HL-60 (cell line): ENCODE measurements around the gene GHITM.

ENCODE experiments used
- DNase-seq, 2 experiments: peaks; one replicate each; pipeline ENCODE4 v3.0.0-alpha.2; 2010 to 2020; ENCODE audit warnings: low read depth in 1 of 2, low spot score in 1 of 2
- H3K27ac ChIP-seq: fragments of 250-450 bp; sonication (Bioruptor Pico); replicated peaks from 2 replicates; pipeline ENCODE4 v1.5.1; 2020; ENCODE audit warnings: mild to moderate bottlenecking, moderate library complexity
- H3K27me3 ChIP-seq: fragments of 250-450 bp; sonication (Bioruptor Pico); 2 replicates; pipeline ENCODE4 v1.5.1; 2021; ENCODE audit warnings: mild to moderate bottlenecking, moderate library complexity; ENCODE audit not compliant: insufficient read depth, poor library complexity, severe bottlenecking
- H3K4me3 ChIP-seq: replicated peaks from 2 replicates; pipeline ENCODE4 v1.5.1; 2011; ENCODE audit warnings: mild to moderate bottlenecking, control low read depth, low read length; ENCODE audit not compliant: insufficient read depth
- GABPA ChIP-seq: IDR thresholded peaks from 2 replicates; pipeline ENCODE4 v1.6.1; 2012; ENCODE audit warnings: low read depth
- POLR2AphosphoS5 ChIP-seq: IDR thresholded peaks from 2 replicates; pipeline ENCODE4 v1.6.1; 2012; ENCODE audit warnings: low read depth
- SPI1 ChIP-seq: IDR thresholded peaks from 2 replicates; pipeline ENCODE4 v1.6.1; 2012; ENCODE audit warnings: low read depth, mild to moderate bottlenecking, borderline replicate concordance
- TF ChIP-seq, protein P1 (sequence below): IDR thresholded peaks from 2 replicates; pipeline ENCODE4 v1.6.1; 2012; ENCODE audit warnings: low read depth; ENCODE audit not compliant: insufficient replicate concordance
- TF ChIP-seq, protein P2 (sequence below): IDR thresholded peaks from one replicate; pipeline ENCODE4 v1.5.1; 2011; ENCODE audit warnings: low read length, control low read depth, inconsistent platforms; ENCODE audit not compliant: insufficient read depth

Gene GHITM

DNA sequence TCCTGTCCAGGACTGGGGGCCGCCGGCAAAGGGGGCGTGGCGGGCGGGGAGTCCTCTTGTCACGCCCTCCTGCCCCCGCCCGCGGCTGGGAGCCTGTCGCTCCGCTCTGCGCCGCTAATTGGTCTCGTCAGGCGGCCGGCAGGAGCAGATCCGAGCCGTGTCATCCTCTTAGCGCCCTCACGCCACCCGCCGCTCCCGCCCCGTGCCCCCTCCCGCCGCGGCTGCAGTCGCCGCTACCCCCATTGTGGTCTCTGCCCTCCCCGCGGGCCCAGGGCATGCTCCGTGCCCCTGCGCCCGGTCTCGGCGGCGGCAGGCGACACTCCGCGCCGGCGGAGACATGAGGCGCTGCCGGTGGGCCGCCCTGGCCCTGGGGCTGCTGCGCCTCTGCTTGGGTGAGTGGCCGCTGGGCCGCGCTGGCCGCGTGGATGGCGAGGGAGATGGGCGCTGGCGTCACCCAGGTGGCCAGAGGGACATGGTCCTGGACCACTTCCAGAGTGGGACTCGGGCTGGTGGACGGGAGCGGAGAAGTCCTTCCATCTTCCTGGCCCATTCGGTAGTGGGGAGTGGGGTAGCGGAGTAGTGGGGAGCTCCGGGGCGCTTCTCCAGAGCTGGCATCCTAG is 55.2 kb downstream of the GHITM start, which contains the start of gene CDHR1:
Gene CDHR1 (plus strand): TSS at position 114 of the 620 bp plus-strand sequence. CDS start 224 bp downstream, at position 338.
- Histone ChIP-seq H3K27me3 (peaks cover 33% of the 10 kb centered on the region), H3K27ac (no peak within 1 kb of the TSS), H3K4me3 (no peak within 1 kb of the TSS; the same call in 1 of the 2 replicates)
- TF ChIP-seq, protein P1, sequence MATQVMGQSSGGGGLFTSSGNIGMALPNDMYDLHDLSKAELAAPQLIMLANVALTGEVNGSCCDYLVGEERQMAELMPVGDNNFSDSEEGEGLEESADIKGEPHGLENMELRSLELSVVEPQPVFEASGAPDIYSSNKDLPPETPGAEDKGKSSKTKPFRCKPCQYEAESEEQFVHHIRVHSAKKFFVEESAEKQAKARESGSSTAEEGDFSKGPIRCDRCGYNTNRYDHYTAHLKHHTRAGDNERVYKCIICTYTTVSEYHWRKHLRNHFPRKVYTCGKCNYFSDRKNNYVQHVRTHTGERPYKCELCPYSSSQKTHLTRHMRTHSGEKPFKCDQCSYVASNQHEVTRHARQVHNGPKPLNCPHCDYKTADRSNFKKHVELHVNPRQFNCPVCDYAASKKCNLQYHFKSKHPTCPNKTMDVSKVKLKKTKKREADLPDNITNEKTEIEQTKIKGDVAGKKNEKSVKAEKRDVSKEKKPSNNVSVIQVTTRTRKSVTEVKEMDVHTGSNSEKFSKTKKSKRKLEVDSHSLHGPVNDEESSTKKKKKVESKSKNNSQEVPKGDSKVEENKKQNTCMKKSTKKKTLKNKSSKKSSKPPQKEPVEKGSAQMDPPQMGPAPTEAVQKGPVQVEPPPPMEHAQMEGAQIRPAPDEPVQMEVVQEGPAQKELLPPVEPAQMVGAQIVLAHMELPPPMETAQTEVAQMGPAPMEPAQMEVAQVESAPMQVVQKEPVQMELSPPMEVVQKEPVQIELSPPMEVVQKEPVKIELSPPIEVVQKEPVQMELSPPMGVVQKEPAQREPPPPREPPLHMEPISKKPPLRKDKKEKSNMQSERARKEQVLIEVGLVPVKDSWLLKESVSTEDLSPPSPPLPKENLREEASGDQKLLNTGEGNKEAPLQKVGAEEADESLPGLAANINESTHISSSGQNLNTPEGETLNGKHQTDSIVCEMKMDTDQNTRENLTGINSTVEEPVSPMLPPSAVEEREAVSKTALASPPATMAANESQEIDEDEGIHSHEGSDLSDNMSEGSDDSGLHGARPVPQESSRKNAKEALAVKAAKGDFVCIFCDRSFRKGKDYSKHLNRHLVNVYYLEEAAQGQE, result no peak
- DNase-seq, result no peak

DNA sequence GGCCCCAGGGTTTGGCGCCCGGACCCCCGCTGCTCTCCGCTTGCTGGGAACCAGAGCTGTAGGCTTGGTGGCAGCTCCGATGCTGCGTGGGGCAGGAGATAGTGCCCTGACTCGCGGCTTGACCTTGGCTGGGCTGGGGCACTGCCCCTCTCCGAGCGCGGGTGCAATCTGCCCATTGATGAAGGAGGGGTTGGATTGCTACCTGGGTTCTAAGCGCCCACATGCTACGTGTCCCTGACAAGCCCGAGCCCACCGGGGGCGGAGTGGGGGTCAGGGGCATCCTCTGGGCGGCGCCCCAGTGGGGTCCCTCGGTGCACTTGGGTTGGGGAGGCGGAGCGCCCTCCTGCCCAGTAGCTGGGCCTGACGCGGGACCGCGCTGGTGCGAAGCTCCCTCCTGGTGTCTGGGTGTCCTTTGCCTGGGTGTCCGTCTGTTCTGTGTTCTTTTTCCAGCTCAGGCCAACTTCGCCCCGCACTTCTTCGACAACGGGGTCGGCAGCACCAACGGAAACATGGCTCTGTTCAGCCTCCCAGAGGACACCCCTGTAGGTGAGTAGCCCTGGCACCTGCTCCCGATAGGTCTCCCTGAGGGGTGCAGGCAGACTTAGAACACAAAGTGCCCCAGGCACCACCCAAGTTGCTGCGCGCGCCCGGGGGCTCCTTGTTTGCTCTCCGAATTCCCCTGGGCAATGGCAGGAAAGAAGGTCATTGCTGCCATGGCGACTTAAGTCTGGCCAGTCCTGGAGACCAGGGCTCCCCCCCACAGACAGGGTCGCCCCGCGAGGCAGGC is 55.9 kb downstream of the GHITM start:
- Histone ChIP-seq H3K27me3 (peaks cover 33% of the 10 kb centered on the region), H3K4me3 (no peak overlapping the region), H3K27ac (no peak overlapping the region)
- TF ChIP-seq, protein P2, sequence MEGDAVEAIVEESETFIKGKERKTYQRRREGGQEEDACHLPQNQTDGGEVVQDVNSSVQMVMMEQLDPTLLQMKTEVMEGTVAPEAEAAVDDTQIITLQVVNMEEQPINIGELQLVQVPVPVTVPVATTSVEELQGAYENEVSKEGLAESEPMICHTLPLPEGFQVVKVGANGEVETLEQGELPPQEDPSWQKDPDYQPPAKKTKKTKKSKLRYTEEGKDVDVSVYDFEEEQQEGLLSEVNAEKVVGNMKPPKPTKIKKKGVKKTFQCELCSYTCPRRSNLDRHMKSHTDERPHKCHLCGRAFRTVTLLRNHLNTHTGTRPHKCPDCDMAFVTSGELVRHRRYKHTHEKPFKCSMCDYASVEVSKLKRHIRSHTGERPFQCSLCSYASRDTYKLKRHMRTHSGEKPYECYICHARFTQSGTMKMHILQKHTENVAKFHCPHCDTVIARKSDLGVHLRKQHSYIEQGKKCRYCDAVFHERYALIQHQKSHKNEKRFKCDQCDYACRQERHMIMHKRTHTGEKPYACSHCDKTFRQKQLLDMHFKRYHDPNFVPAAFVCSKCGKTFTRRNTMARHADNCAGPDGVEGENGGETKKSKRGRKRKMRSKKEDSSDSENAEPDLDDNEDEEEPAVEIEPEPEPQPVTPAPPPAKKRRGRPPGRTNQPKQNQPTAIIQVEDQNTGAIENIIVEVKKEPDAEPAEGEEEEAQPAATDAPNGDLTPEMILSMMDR, result no peak
- no peak for DNase-seq

DNA sequence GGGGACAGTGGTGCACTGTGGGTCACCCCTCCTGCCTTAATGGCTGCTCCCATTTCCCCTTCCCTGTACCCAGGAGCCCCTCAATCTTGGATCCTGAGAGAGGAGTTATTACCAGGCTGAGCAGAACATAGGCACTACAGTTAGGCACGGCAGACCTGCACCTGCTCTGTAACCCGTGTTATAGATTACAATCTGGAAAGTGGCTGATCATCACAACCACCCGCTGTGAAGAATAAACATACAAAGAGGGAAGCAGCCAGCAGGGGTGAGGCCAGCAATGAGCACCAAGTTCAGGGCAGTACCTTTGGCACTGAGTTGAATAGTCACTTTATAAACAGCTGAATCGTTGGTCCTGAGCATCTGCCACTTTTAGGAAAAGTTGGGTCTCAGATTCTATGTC is 56.8 kb downstream of the GHITM start:
- DNase-seq, result no peak
- peaks cover 33% of the 10 kb centered on the region for H3K27me3 ChIP-seq

DNA sequence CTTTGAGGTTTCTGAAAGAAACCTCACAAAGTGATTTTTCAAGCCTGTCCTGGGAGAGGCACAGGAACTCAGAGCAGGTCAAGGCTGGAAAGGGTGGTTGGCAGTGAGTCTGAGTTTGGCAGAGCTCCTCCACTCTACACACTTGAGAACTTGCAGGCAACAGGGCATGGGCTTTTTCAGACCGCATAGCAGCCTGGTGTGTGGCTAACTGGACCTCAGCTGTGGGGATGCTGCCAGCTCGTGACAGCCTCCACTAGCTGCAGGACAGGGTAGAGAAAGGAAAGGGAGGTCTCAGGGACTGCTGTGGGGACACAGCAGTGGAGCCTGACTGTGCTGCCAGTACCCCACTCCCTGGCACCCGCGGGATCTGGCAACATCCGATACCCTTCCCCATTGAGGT is 57.6 kb downstream of the GHITM start:
- no peak for TF ChIP-seq POLR2AphosphoS5
- TF ChIP-seq, protein P1, result no peak
- no peak for TF ChIP-seq SPI1
- no peak for TF ChIP-seq GABPA
- TF ChIP-seq, protein P2, result no peak
- H3K27me3 ChIP-seq, result peaks cover 33% of the 10 kb centered on the region

More for the DNA sequence above, 56.8 kb downstream of the GHITM start:
- no peak overlapping the region for H3K4me3 ChIP-seq
- TF ChIP-seq GABPA (no peak), POLR2AphosphoS5 (no peak), SPI1 (no peak)
- TF ChIP-seq, protein P1, result no peak
- TF ChIP-seq, protein P2, result no peak
- no peak overlapping the region for H3K27ac ChIP-seq

More for the DNA sequence above, 57.6 kb downstream of the GHITM start:
- Histone ChIP-seq H3K27ac (no peak overlapping the region), H3K4me3 (no peak overlapping the region)
- DNase-seq, result no peak
